ENCODE results near the gene ELAVL4.

Gene ELAVL4

GRCh38 chr1:50109116-50109515 lies 396 bp downstream of the ELAVL4 start:
- TF ChIP-seq EZH2phosphoT487 (conservative IDR thresholded peaks at IDR 0.05; ENCODE audit: low read length) (no peak), CTCF (IDR thresholded peaks at IDR 0.05; ENCODE audit: insufficient read depth, low read length, poor library complexity, severe bottlenecking) (no peak)
- no peaks in the 10 kb centered on the region for H3F3A ChIP-seq (ENCODE audit: insufficient read depth)
- H2AFZ ChIP-seq (ENCODE audit: low read depth, low read length, severe bottlenecking) = no peak overlapping the region
- no peak overlapping the region for H3K27ac ChIP-seq (ENCODE audit: low read depth, low read length)
- H3K4me2 ChIP-seq (ENCODE audit: low read depth, low read length, poor library complexity, severe bottlenecking) = no peak overlapping the region
- H3K9ac ChIP-seq (ENCODE audit: low read length) = no peak overlapping the region
- no peaks in the 10 kb centered on the region for H3K27me3 ChIP-seq (ENCODE audit: low read length)
- H4K20me1 ChIP-seq (ENCODE audit: low read depth, low read length) = no peaks in the 10 kb centered on the region
- H3K79me2 ChIP-seq (ENCODE audit: insufficient read depth, low read length) = no peaks in the 10 kb centered on the region
- no peaks in the 10 kb centered on the region for H3K9me2 ChIP-seq (replicated peaks; ENCODE audit: insufficient read depth, low read length)
- no peaks in the 10 kb centered on the region for H3K36me3 ChIP-seq (ENCODE audit: low read length)
- H3K9me3 ChIP-seq (ENCODE audit: insufficient read depth, low read length) = no peaks in the 10 kb centered on the region
- no peak overlapping the region for H3K4me3 ChIP-seq (ENCODE audit: insufficient read depth, low read length, poor library complexity, severe bottlenecking)

GRCh38 chr1:50109647-50110075 lies 941 bp downstream of the ELAVL4 start:
- H2AFZ ChIP-seq (ENCODE audit: low read depth, low read length, severe bottlenecking) = no peak overlapping the region
- H3K79me2 ChIP-seq (ENCODE audit: insufficient read depth, low read length) = no peaks in the 10 kb centered on the region
- no peaks in the 10 kb centered on the region for H3K27me3 ChIP-seq (ENCODE audit: low read length)
- H3F3A ChIP-seq (ENCODE audit: insufficient read depth) = no peaks in the 10 kb centered on the region
- H3K36me3 ChIP-seq (ENCODE audit: low read length) = no peaks in the 10 kb centered on the region
- TF ChIP-seq CTCF (IDR thresholded peaks at IDR 0.05; ENCODE audit: insufficient read depth, low read length, poor library complexity, severe bottlenecking) = no peak
- no peak for TF ChIP-seq EZH2phosphoT487 (conservative IDR thresholded peaks at IDR 0.05; ENCODE audit: low read length)
- H3K9me2 ChIP-seq (replicated peaks; ENCODE audit: insufficient read depth, low read length) = no peaks in the 10 kb centered on the region
- no peak overlapping the region for H3K27ac ChIP-seq (ENCODE audit: low read depth, low read length)
- H3K4me2 ChIP-seq (ENCODE audit: low read depth, low read length, poor library complexity, severe bottlenecking) = no peak overlapping the region
- no peaks in the 10 kb centered on the region for H3K9me3 ChIP-seq (ENCODE audit: insufficient read depth, low read length)
- H3K9ac ChIP-seq (ENCODE audit: low read length) = no peak overlapping the region
- no peaks in the 10 kb centered on the region for H4K20me1 ChIP-seq (ENCODE audit: low read depth, low read length)
- no peak overlapping the region for H3K4me3 ChIP-seq (ENCODE audit: insufficient read depth, low read length, poor library complexity, severe bottlenecking)

GRCh38 chr1:50110151-50110550 lies 1.4 kb downstream of the ELAVL4 start:
- Histone ChIP-seq H3K27ac (ENCODE audit: low read depth, low read length) (no peak overlapping the region), H3K27me3 (ENCODE audit: low read length) (no peaks in the 10 kb centered on the region), H2AFZ (ENCODE audit: low read depth, low read length, severe bottlenecking) (no peak overlapping the region), H4K20me1 (ENCODE audit: low read depth, low read length) (no peaks in the 10 kb centered on the region), H3K9ac (ENCODE audit: low read length) (no peak overlapping the region), H3K9me2 (replicated peaks; ENCODE audit: insufficient read depth, low read length) (no peaks in the 10 kb centered on the region), H3K4me3 (ENCODE audit: insufficient read depth, low read length, poor library complexity, severe bottlenecking) (no peak overlapping the region), H3K36me3 (ENCODE audit: low read length) (no peaks in the 10 kb centered on the region), H3K9me3 (ENCODE audit: insufficient read depth, low read length) (no peaks in the 10 kb centered on the region), H3K4me2 (ENCODE audit: low read depth, low read length, poor library complexity, severe bottlenecking) (no peak overlapping the region), H3K79me2 (ENCODE audit: insufficient read depth, low read length) (no peaks in the 10 kb centered on the region), H3F3A (ENCODE audit: insufficient read depth) (no peaks in the 10 kb centered on the region)
- no peak for TF ChIP-seq CTCF (IDR thresholded peaks at IDR 0.05; ENCODE audit: insufficient read depth, low read length, poor library complexity, severe bottlenecking)
- no peak for TF ChIP-seq EZH2phosphoT487 (conservative IDR thresholded peaks at IDR 0.05; ENCODE audit: low read length)

Measured in SU-DHL-6 (cell line).